ENCODE data around the gene ACTG1. TPM values are rescaled to one million over a fixed set of nuclear protein-coding genes. Genes with fewer than 3 reads are reported as not detected.

The ACTG1 gene
- total and polyA plus RNA-seq, 9 of the 15 experiments (the other 6 are each of a cell fraction or from before 2014, with no cell fraction given): 224 to 1,775 (median 568) TPM

DNA sequence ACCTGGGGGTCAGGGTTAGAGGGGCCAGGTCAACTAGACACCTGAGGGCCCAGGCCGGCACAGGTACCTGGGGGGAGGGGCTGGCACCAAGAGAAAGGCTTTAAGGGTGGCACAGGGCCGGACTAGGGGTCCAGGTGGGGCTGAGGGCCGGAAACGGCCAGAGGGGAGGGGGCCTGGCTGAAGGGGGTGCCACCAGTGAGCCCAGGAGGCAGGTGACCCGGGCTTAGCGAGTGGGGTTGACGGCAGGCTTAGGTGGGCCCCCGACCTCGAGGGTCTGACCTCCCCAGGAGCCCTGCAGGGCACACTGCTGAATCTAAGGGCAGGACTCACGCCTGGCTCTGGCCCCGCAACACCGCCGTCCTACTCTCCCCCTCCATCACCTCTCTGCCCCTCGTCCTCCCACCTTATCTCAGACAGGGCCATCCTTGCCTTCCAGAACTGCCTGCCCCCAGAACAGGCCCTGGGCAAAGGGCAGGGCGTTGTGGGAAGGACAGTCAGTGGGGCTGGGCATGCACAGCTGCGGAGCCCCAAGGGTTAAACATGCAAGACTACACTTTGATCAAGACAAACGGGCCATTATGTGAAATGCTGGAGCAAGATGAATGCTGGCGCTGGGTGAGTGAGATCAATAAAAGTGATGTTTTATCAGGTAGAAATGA lies 44.4 kb downstream of the ACTG1 start:
- Histone ChIP-seq H3K27ac (ENCODE audit: extremely low read depth, low read depth, low read length) (no peak overlapping the region), H3K27me3 (ENCODE audit: control insufficient read depth in 2 of 2, insufficient read depth in 2 of 2, low read length in 2 of 2) (no peaks in the 10 kb centered on the region), H3K9ac (ENCODE audit: insufficient read depth in 1 of 2, low read depth in 2 of 2, low read length in 2 of 2) (0 out of 4 replicates have a peak overlapping the region, but pooled peaks of 1 of the 2 experiments have one; percentile 10), H4K20me1 (replicated peaks; ENCODE audit: control insufficient read depth, insufficient read depth, low read length) (no peaks in the 10 kb centered on the region), H3K4me2 (ENCODE audit: insufficient read depth, low read length) (no peak overlapping the region), H3K36me3 (ENCODE audit: control insufficient read depth, insufficient read depth, low read length) (peaks cover 2% of the 10 kb centered on the region; the same call in 1 of the 3 replicates), H2AFZ (ENCODE audit: low read depth, low read length) (no peak overlapping the region), H3K9me1 (ENCODE audit: control insufficient read depth, insufficient read depth, low read length) (no peaks in the 10 kb centered on the region), H3K9me3 (replicated peaks; ENCODE audit: control insufficient read depth, insufficient read depth, low read depth, low read length) (no peaks in the 10 kb centered on the region), H3K4me1 (replicated peaks in 1 of 2; ENCODE audit: control insufficient read depth in 2 of 2, insufficient read depth in 2 of 2, low read length in 2 of 2) (peaks cover 8 to 63% of the 10 kb centered on the region in 2 experiments; a peak in 4 of 5 replicates), H3K79me2 (ENCODE audit: control insufficient read depth, insufficient read depth, low read length) (no peaks in the 10 kb centered on the region), H3K4me3 (no peak overlapping the region)
- intact Hi-C loops (cut with micrococcal nuclease): no loop called here
- 70% methylated on average over 16 of the region's 18 CpGs for WGBS (ENCODE audit: insufficient coverage, low coverage, missing lambda C conversion rate)
- in situ Hi-C loops (cut with MboI): no loop called here
- ATAC-seq (no peak), DNase-seq (ENCODE audit: extremely low read depth in 1 of 4, low spot score in 3 of 4) (no peak), FAIRE-seq (no peak)
- no TSS peak for BruUV-seq (replicated peaks)
- ChIA-PET CTCF (ENCODE audit: low intra/inter-chr PET ratio) (no interaction called here), POLR2A (interaction anchor here (0.6 kb wide), 1 partner anchor 70 kb away, joined by 3 read pairs; no protein-coding TSS in a partner anchor)
- TF ChIP-seq, protein P1, sequence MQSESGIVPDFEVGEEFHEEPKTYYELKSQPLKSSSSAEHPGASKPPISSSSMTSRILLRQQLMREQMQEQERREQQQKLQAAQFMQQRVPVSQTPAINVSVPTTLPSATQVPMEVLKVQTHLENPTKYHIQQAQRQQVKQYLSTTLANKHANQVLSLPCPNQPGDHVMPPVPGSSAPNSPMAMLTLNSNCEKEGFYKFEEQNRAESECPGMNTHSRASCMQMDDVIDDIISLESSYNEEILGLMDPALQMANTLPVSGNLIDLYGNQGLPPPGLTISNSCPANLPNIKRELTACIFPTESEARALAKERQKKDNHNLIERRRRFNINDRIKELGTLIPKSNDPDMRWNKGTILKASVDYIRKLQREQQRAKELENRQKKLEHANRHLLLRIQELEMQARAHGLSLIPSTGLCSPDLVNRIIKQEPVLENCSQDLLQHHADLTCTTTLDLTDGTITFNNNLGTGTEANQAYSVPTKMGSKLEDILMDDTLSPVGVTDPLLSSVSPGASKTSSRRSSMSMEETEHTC (IDR thresholded peaks at IDR 0.05): no peak
- TF ChIP-seq PHF8 (IDR thresholded peaks at IDR 0.05; ENCODE audit: borderline replicate concordance, low read length) (no peak), ZC3H8 (IDR thresholded peaks at IDR 0.05) (no peak), EGR1 (conservative IDR thresholded peaks at IDR 0.05) (no peak), PHF21A (IDR thresholded peaks at IDR 0.05; ENCODE audit: borderline replicate concordance, low read depth) (no peak), WHSC1 (IDR thresholded peaks at IDR 0.05; ENCODE audit: low read length) (no peak), ETS1 (conservative IDR thresholded peaks at IDR 0.05; ENCODE audit: control insufficient read depth, low read depth, low read length) (no peak), NR2C2 (CRISPR knock-in tag; IDR thresholded peaks at IDR 0.05) (no peak), NR2C2 (tag; IDR thresholded peaks at IDR 0.05) (no peak), SMAD1 (IDR thresholded peaks at IDR 0.05; ENCODE audit: low read depth, low read length, partially characterized antibody) (no peak), ZNF24 (IDR thresholded peaks at IDR 0.05) (no peak), MYBL2 (IDR thresholded peaks at IDR 0.05; ENCODE audit: low read depth) (no peak), MYBL2 (CRISPR knock-in tag; IDR thresholded peaks at IDR 0.05; ENCODE audit: borderline replicate concordance) (no peak)
- TF ChIP-seq, protein P2, sequence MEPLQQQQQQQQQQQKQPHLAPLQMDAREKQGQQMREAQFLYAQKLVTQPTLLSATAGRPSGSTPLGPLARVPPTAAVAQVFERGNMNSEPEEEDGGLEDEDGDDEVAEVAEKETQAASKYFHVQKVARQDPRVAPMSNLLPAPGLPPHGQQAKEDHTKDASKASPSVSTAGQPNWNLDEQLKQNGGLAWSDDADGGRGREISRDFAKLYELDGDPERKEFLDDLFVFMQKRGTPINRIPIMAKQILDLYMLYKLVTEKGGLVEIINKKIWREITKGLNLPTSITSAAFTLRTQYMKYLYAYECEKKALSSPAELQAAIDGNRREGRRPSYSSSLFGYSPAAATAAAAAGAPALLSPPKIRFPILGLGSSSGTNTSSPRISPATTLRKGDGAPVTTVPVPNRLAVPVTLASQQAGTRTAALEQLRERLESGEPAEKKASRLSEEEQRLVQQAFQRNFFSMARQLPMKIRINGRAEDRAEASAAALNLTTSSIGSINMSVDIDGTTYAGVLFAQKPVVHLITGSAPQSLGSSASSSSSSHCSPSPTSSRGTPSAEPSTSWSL (CRISPR knock-in tag; IDR thresholded peaks at IDR 0.05; ENCODE audit: borderline replicate concordance): no peak
- TF ChIP-seq, protein P3, sequence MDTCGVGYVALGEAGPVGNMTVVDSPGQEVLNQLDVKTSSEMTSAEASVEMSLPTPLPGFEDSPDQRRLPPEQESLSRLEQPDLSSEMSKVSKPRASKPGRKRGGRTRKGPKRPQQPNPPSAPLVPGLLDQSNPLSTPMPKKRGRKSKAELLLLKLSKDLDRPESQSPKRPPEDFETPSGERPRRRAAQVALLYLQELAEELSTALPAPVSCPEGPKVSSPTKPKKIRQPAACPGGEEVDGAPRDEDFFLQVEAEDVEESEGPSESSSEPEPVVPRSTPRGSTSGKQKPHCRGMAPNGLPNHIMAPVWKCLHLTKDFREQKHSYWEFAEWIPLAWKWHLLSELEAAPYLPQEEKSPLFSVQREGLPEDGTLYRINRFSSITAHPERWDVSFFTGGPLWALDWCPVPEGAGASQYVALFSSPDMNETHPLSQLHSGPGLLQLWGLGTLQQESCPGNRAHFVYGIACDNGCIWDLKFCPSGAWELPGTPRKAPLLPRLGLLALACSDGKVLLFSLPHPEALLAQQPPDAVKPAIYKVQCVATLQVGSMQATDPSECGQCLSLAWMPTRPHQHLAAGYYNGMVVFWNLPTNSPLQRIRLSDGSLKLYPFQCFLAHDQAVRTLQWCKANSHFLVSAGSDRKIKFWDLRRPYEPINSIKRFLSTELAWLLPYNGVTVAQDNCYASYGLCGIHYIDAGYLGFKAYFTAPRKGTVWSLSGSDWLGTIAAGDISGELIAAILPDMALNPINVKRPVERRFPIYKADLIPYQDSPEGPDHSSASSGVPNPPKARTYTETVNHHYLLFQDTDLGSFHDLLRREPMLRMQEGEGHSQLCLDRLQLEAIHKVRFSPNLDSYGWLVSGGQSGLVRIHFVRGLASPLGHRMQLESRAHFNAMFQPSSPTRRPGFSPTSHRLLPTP (IDR thresholded peaks at IDR 0.05; ENCODE audit: borderline replicate concordance, extremely low read depth, insufficient read length): no peak

All from K562 (cell line).